ENCODE data around the gene TSPAN10. TPM values are rescaled to one million over a fixed set of nuclear protein-coding genes. Genes with fewer than 3 reads are reported as not detected.

The TSPAN10 gene
- total RNA-seq, 5 donors from 2014 or later (not counting 1 experiment from before 2014, with no cell fraction given), result 0.58 to 1.5 (median 0.66) TPM

GRCh38 chr17:81644496-81644895 is 7.5 kb downstream of the TSPAN10 start:
- ChIA-PET POLR2A (no interaction called here), CTCF (no interaction called here)
- DNase-seq (no peak), ATAC-seq (replicated peaks in 1 of 4) (no peak)
- Histone ChIP-seq H3K27ac (ENCODE audit: low read length) (no peak overlapping the region), H3K4me1 (ENCODE audit: control insufficient read depth in 1 of 2, extremely low read depth in 1 of 2, insufficient read depth in 2 of 2, low read length in 2 of 2) (no peaks in the 10 kb centered on the region), H3K9me3 (no peaks in the 10 kb centered on the region), H3K4me3 (ENCODE audit: control insufficient read depth in 1 of 2, extremely low read depth in 1 of 2, low read length in 1 of 2) (no peak overlapping the region), H3K36me3 (ENCODE audit: control insufficient read depth in 2 of 2, extremely low read depth in 1 of 2, insufficient read depth in 1 of 2, low read length in 1 of 2) (no peaks in the 10 kb centered on the region), H3K27me3 (replicated peaks in 1 of 2; ENCODE audit: control insufficient read depth in 2 of 2, extremely low read depth in 1 of 2, insufficient read depth in 2 of 2, low read length in 1 of 2) (peaks cover 2 to 31% of the 10 kb centered on the region in 2 experiments)
- no peak overlapping the region for H3K4me3 Mint-ChIP-seq
- no peaks in the 10 kb centered on the region for H3K9me3 Mint-ChIP-seq
- no peaks in the 10 kb centered on the region for H3K4me1 Mint-ChIP-seq
- peaks cover 0 to 15% of the 10 kb centered on the region in 2 donors for H3K27me3 Mint-ChIP-seq
- H3K27ac Mint-ChIP-seq, result no peak overlapping the region
- no peaks in the 10 kb centered on the region for H3K36me3 Mint-ChIP-seq
- 94% methylated on average over 11 of the region's 15 CpGs for WGBS (ENCODE audit: insufficient coverage)

- Histone ChIP-seq H3K4me1 (ENCODE audit: control insufficient read depth in 1 of 2, extremely low read depth in 1 of 2, insufficient read depth in 2 of 2, low read length in 2 of 2) (no peaks in the 10 kb centered on the region), H3K27ac (ENCODE audit: low read length) (no peak overlapping the region), H3K9me3 (no peaks in the 10 kb centered on the region), H3K4me3 (ENCODE audit: control insufficient read depth in 1 of 2, extremely low read depth in 1 of 2, low read length in 1 of 2) (no peak overlapping the region), H3K27me3 (replicated peaks in 1 of 2; ENCODE audit: control insufficient read depth in 2 of 2, extremely low read depth in 1 of 2, insufficient read depth in 2 of 2, low read length in 1 of 2) (peaks cover 2 to 37% of the 10 kb centered on the region in 2 experiments), H3K36me3 (ENCODE audit: control insufficient read depth in 2 of 2, extremely low read depth in 1 of 2, insufficient read depth in 1 of 2, low read length in 1 of 2) (no peaks in the 10 kb centered on the region)
- Mint-ChIP-seq H3K4me3 (no peak overlapping the region), H3K36me3 (no peaks in the 10 kb centered on the region), H3K9me3 (no peaks in the 10 kb centered on the region), H3K4me1 (no peaks in the 10 kb centered on the region), H3K27ac (no peak overlapping the region), H3K27me3 (peaks cover 0 to 20% of the 10 kb centered on the region in 2 donors)
- DNase-seq, result no peak
- ATAC-seq (replicated peaks in 1 of 4), result no peak
- ChIA-PET POLR2A (no interaction called here), CTCF (no interaction called here)
- WGBS (ENCODE audit: insufficient coverage), result 86% methylated on average over 29 of the region's 29 CpGs
These were observed 8.3 kb downstream of the TSPAN10 start for GRCh38 chr17:81644976-81645952.

- 78% methylated on average over 11 of the region's 12 CpGs for WGBS (ENCODE audit: insufficient coverage)
- H3K4me1 ChIP-seq (ENCODE audit: control insufficient read depth in 1 of 2, extremely low read depth in 1 of 2, insufficient read depth in 2 of 2, low read length in 2 of 2), result no peaks in the 10 kb centered on the region
- H3K36me3 ChIP-seq (ENCODE audit: control insufficient read depth in 2 of 2, extremely low read depth in 1 of 2, insufficient read depth in 1 of 2, low read length in 1 of 2), result no peaks in the 10 kb centered on the region
- no peak for ATAC-seq (replicated peaks in 1 of 4)
- peaks cover 2 to 55% of the 10 kb centered on the region in 2 experiments for H3K27me3 ChIP-seq (replicated peaks in 1 of 2; ENCODE audit: control insufficient read depth in 2 of 2, extremely low read depth in 1 of 2, insufficient read depth in 2 of 2, low read length in 1 of 2)
- no peaks in the 10 kb centered on the region for H3K9me3 ChIP-seq
- H3K27ac ChIP-seq (ENCODE audit: low read length), result no peak overlapping the region
- ChIA-PET CTCF (no interaction called here), POLR2A (interaction anchor here in 1 of 2 donors (0.6 kb wide), 1 partner anchor 1371 kb away, joined by 3 read pairs; no protein-coding TSS in a partner anchor)
- Mint-ChIP-seq H3K36me3 (no peaks in the 10 kb centered on the region), H3K4me1 (peaks cover 0 to 5% (median 3%) of the 10 kb centered on the region in 3 donors), H3K9me3 (no peaks in the 10 kb centered on the region), H3K27me3 (peaks cover 4 to 33% of the 10 kb centered on the region in 2 donors), H3K27ac (no peak overlapping the region), H3K4me3 (no peak overlapping the region)
- H3K4me3 ChIP-seq (ENCODE audit: control insufficient read depth in 1 of 2, extremely low read depth in 1 of 2, low read length in 1 of 2), result no peak overlapping the region
- DNase-seq, result no peak
These were observed 10.0 kb downstream of the TSPAN10 start for GRCh38 chr17:81646869-81647600.

- POLR2A ChIA-PET, result no interaction called here
- H3K4me3 Mint-ChIP-seq, result no peak overlapping the region
- no peaks in the 10 kb centered on the region for H3K36me3 ChIP-seq (ENCODE audit: control insufficient read depth in 2 of 2, extremely low read depth in 1 of 2, insufficient read depth in 1 of 2, low read length in 1 of 2)
- H3K4me1 ChIP-seq (ENCODE audit: control insufficient read depth in 1 of 2, extremely low read depth in 1 of 2, insufficient read depth in 2 of 2, low read length in 2 of 2), result peaks cover 0 to under 1% of the 10 kb centered on the region in 2 experiments
- CTCF ChIA-PET, result no interaction called here
- peaks cover 2 to 57% of the 10 kb centered on the region in 2 experiments for H3K27me3 ChIP-seq (replicated peaks in 1 of 2; ENCODE audit: control insufficient read depth in 2 of 2, extremely low read depth in 1 of 2, insufficient read depth in 2 of 2, low read length in 1 of 2)
- peaks cover 0 to 5% (median 3%) of the 10 kb centered on the region in 3 donors for H3K4me1 Mint-ChIP-seq
- no peak overlapping the region for H3K27ac ChIP-seq (ENCODE audit: low read length)
- DNase-seq (no peak), ATAC-seq (replicated peaks in 1 of 4) (no peak)
- no peak overlapping the region for H3K27ac Mint-ChIP-seq
- H3K36me3 Mint-ChIP-seq, result no peaks in the 10 kb centered on the region
- H3K4me3 ChIP-seq (ENCODE audit: control insufficient read depth in 1 of 2, extremely low read depth in 1 of 2, low read length in 1 of 2), result no peak overlapping the region
- peaks cover 5 to 33% of the 10 kb centered on the region in 2 donors for H3K27me3 Mint-ChIP-seq
- 49% methylated on average over 15 of the region's 21 CpGs for WGBS (ENCODE audit: insufficient coverage)
- no peaks in the 10 kb centered on the region for H3K9me3 Mint-ChIP-seq
- no peaks in the 10 kb centered on the region for H3K9me3 ChIP-seq
These were observed 10.6 kb downstream of the TSPAN10 start for GRCh38 chr17:81647640-81648012.

GRCh38 chr17:81648013-81648706 is 11.2 kb downstream of the TSPAN10 start:
- DNase-seq (no peak), ATAC-seq (replicated peaks in 1 of 4) (no peak)
- ChIA-PET CTCF (no interaction called here), POLR2A (no interaction called here)
- H3K4me1 Mint-ChIP-seq, result peaks cover 2 to 7% (median 5%) of the 10 kb centered on the region in 3 donors
- Histone ChIP-seq H3K4me1 (ENCODE audit: control insufficient read depth in 1 of 2, extremely low read depth in 1 of 2, insufficient read depth in 2 of 2, low read length in 2 of 2) (peaks cover under 1 to 6% of the 10 kb centered on the region in 2 experiments), H3K4me3 (ENCODE audit: control insufficient read depth in 1 of 2, extremely low read depth in 1 of 2, low read length in 1 of 2) (peak overlapping the region in 1 of 2 donors; percentile 38), H3K9me3 (no peaks in the 10 kb centered on the region), H3K27ac (ENCODE audit: low read length) (no peak overlapping the region), H3K36me3 (ENCODE audit: control insufficient read depth in 2 of 2, extremely low read depth in 1 of 2, insufficient read depth in 1 of 2, low read length in 1 of 2) (no peaks in the 10 kb centered on the region), H3K27me3 (replicated peaks in 1 of 2; ENCODE audit: control insufficient read depth in 2 of 2, extremely low read depth in 1 of 2, insufficient read depth in 2 of 2, low read length in 1 of 2) (peaks cover 2 to 62% of the 10 kb centered on the region in 2 experiments)
- WGBS (ENCODE audit: insufficient coverage), result 22% methylated on average over 69 of the region's 78 CpGs
- H3K27ac Mint-ChIP-seq, result no peak overlapping the region
- no peaks in the 10 kb centered on the region for H3K9me3 Mint-ChIP-seq
- H3K36me3 Mint-ChIP-seq, result no peaks in the 10 kb centered on the region
- H3K27me3 Mint-ChIP-seq, result peaks cover 5 to 35% of the 10 kb centered on the region in 2 donors
- no peak overlapping the region for H3K4me3 Mint-ChIP-seq

GRCh38 chr17:81648707-81649085 is 11.7 kb downstream of the TSPAN10 start:
- ATAC-seq (replicated peaks in 1 of 4) (no peak), DNase-seq (no peak)
- Histone ChIP-seq H3K4me1 (ENCODE audit: control insufficient read depth in 1 of 2, extremely low read depth in 1 of 2, insufficient read depth in 2 of 2, low read length in 2 of 2) (peaks cover 3 to 11% of the 10 kb centered on the region in 2 experiments), H3K36me3 (ENCODE audit: control insufficient read depth in 2 of 2, extremely low read depth in 1 of 2, insufficient read depth in 1 of 2, low read length in 1 of 2) (no peaks in the 10 kb centered on the region), H3K9me3 (no peaks in the 10 kb centered on the region), H3K4me3 (ENCODE audit: control insufficient read depth in 1 of 2, extremely low read depth in 1 of 2, low read length in 1 of 2) (peak overlapping the region in 1 of 2 donors; percentile 38), H3K27me3 (replicated peaks in 1 of 2; ENCODE audit: control insufficient read depth in 2 of 2, extremely low read depth in 1 of 2, insufficient read depth in 2 of 2, low read length in 1 of 2) (peaks cover 2 to 68% of the 10 kb centered on the region in 2 experiments), H3K27ac (ENCODE audit: low read length) (no peak overlapping the region)
- POLR2A ChIA-PET, result no interaction called here
- H3K36me3 Mint-ChIP-seq, result no peaks in the 10 kb centered on the region
- no peak overlapping the region for H3K27ac Mint-ChIP-seq
- no peak overlapping the region for H3K4me3 Mint-ChIP-seq
- WGBS (ENCODE audit: insufficient coverage), result 75% methylated on average over 10 of the region's 14 CpGs
- CTCF ChIA-PET, result no interaction called here
- peaks cover 7 to 13% (median 10%) of the 10 kb centered on the region in 3 donors for H3K4me1 Mint-ChIP-seq
- H3K27me3 Mint-ChIP-seq, result peaks cover 5 to 39% of the 10 kb centered on the region in 2 donors
- no peaks in the 10 kb centered on the region for H3K9me3 Mint-ChIP-seq
